DMS53 treated with DMSO at 0.1 percent for 48 hours (cell line): ENCODE data around the gene NXPH3.

Source experiments
- DNase-seq: peaks from one replicate; lab custom pipeline; 2025; ENCODE audit not compliant: unreplicated experiment; lab: John Stamatoyannopoulos, UW

Gene NXPH3

GRCh38 chr17:49588726-49589576 is 13.3 kb downstream of the NXPH3 start:
- DNase-seq: no peak

GRCh38 chr17:49589577-49589927 is 13.9 kb downstream of the NXPH3 start:
- no peak for DNase-seq

GRCh38 chr17:49590874-49591273 is 15.2 kb downstream of the NXPH3 start:
- DNase-seq: no peak

GRCh38 chr17:49592263-49592662 is 16.6 kb downstream of the NXPH3 start:
- no peak for DNase-seq

GRCh38 chr17:49595328-49595727 is 19.7 kb downstream of the NXPH3 start:
- DNase-seq: no peak

GRCh38 chr17:49595980-49596379 is 20.3 kb downstream of the NXPH3 start:
- no peak for DNase-seq

GRCh38 chr17:49596613-49597244 is 21.1 kb downstream of the NXPH3 start:
- no peak for DNase-seq

GRCh38 chr17:49597436-49597835 is 21.8 kb downstream of the NXPH3 start:
- no peak for DNase-seq

GRCh38 chr17:49597928-49598655 is 22.4 kb downstream of the NXPH3 start:
- no peak for DNase-seq

- DNase-seq: no peak
These were observed 23.2 kb downstream of the NXPH3 start for GRCh38 chr17:49598918-49599317.

GRCh38 chr17:49600949-49601348 is 25.3 kb downstream of the NXPH3 start:
- no peak for DNase-seq

- DNase-seq: no peak
These were observed 27.1 kb downstream of the NXPH3 start for GRCh38 chr17:49602783-49603182.

GRCh38 chr17:49603238-49603637 is 27.6 kb downstream of the NXPH3 start:
- no peak for DNase-seq

GRCh38 chr17:49603720-49604119 is 28.0 kb downstream of the NXPH3 start:
- no peak for DNase-seq

- DNase-seq: no peak
These were observed 28.7 kb downstream of the NXPH3 start for GRCh38 chr17:49604314-49604869.

GRCh38 chr17:49610883-49611584 is 35.4 kb downstream of the NXPH3 start:
- no peak for DNase-seq

- no peak for DNase-seq
These were observed 37.1 kb downstream of the NXPH3 start for GRCh38 chr17:49612726-49613125.

GRCh38 chr17:49613182-49613800 is 37.6 kb downstream of the NXPH3 start:
- DNase-seq: no peak

- DNase-seq: no peak
These were observed 40.4 kb downstream of the NXPH3 start for GRCh38 chr17:49616086-49616485.

- no peak for DNase-seq
These were observed 41.0 kb downstream of the NXPH3 start for GRCh38 chr17:49616601-49617131.
